IMR-90 (cell line): ENCODE results near the gene NATD1. TPM values are rescaled to one million over a fixed set of nuclear protein-coding genes. Genes with fewer than 3 reads are reported as not detected.

Experiments used
- ATAC-seq: fragments of 200-7000 bp; cut with Tn5 transposase; 2 replicates; pipeline ENCODE4 v1.9.1; 2020; ENCODE audit warnings: low read depth, mild to moderate bottlenecking, moderate library complexity
- BruUV-seq: library from RNA; stranded (reverse); fragments of 400-500 nt; replicated peaks from 2 replicates; lab custom pipeline; 2021; lab: Mats Ljungman, UMichigan
- CTCF ChIA-PET: fragments of 300-600 bp; formaldehyde crosslinking; extraction: SDS; loops from one replicate; lab custom pipeline; 2021; ENCODE audit warnings: antibody characterized with exemption; lab: Yijun Ruan, JAX
- POLR2A ChIA-PET: fragments of 300-600 bp; sonication (Branson Sonifier 250); formaldehyde crosslinking; loops from one replicate; lab custom pipeline; 2022; ENCODE audit warnings: antibody characterized with exemption; ENCODE audit not compliant: unreplicated experiment; lab: Charles Lee
- DNase-seq: peaks from one replicate; pipeline ENCODE4 v3.0.0; 2013
- H2AFZ ChIP-seq: replicated peaks from 2 replicates; pipeline ENCODE3; 2013; ENCODE audit warnings: low read length, mild to moderate bottlenecking; ENCODE audit not compliant: poor library complexity
- H2AK5ac ChIP-seq: 2 replicates; pipeline ENCODE4 v1.6.1; 2013; ENCODE audit warnings: low read depth, low read length, inconsistent platforms
- H2AK9ac ChIP-seq: replicated peaks from 2 replicates; pipeline ENCODE3; 2013; ENCODE audit warnings: mild to moderate bottlenecking, low read depth, low read length, moderate library complexity; ENCODE audit not compliant: poor library complexity
- H2BK120ac ChIP-seq: 2 replicates; pipeline ENCODE4 v1.6.1; 2013; ENCODE audit warnings: low read depth, low read length, inconsistent platforms
- H2BK15ac ChIP-seq: 3 replicates; pipeline ENCODE4 v1.6.1; 2013; ENCODE audit warnings: low read depth, low read length, inconsistent platforms
- H2BK20ac ChIP-seq: 2 replicates; pipeline ENCODE4 v1.6.1; 2013; ENCODE audit warnings: low read depth, mild to moderate bottlenecking, inconsistent platforms, low read length, moderate library complexity
- H2BK5ac ChIP-seq: 2 replicates; pipeline ENCODE4 v1.6.1; 2013; ENCODE audit warnings: mild to moderate bottlenecking, low read depth, low read length, inconsistent platforms; ENCODE audit not compliant: poor library complexity, severe bottlenecking
- H3K14ac ChIP-seq: replicated peaks from 2 replicates; pipeline ENCODE4 v1.6.1; 2013; ENCODE audit warnings: low read depth, low read length, inconsistent platforms
- H3K18ac ChIP-seq: 2 replicates; pipeline ENCODE4 v1.6.1; 2013; ENCODE audit warnings: low read depth, low read length, control low read depth
- H3K23ac ChIP-seq: 2 replicates; pipeline ENCODE4 v1.6.1; 2013; ENCODE audit warnings: low read depth, low read length, inconsistent platforms
- H3K27ac ChIP-seq: 2 replicates; pipeline ENCODE4 v1.5.1; 2013; ENCODE audit warnings: mild to moderate bottlenecking, control low read depth, low read length; ENCODE audit not compliant: insufficient read depth
- H3K27me3 ChIP-seq: 2 replicates; pipeline ENCODE4 v1.6.1; 2013; ENCODE audit warnings: low read length; ENCODE audit not compliant: control insufficient read depth, insufficient read depth
- H3K36me3 ChIP-seq: 2 replicates; pipeline ENCODE4 v1.6.1; 2013; ENCODE audit warnings: low read length, mixed read lengths; ENCODE audit not compliant: control insufficient read depth, insufficient read depth
- H3K4ac ChIP-seq: 2 replicates; pipeline ENCODE4 v1.6.1; 2013; ENCODE audit warnings: low read depth, low read length, inconsistent platforms
- H3K4me1 ChIP-seq: 2 replicates; pipeline ENCODE4 v1.6.1; 2013; ENCODE audit warnings: low read length, mixed read lengths; ENCODE audit not compliant: control insufficient read depth, insufficient read depth
- H3K4me2 ChIP-seq: 2 replicates; pipeline ENCODE4 v1.6.1; 2013; ENCODE audit warnings: low read depth, mild to moderate bottlenecking, control low read depth, low read length, moderate library complexity
- H3K4me3 ChIP-seq: 2 replicates; pipeline ENCODE4 v1.5.1; 2013; ENCODE audit warnings: low read depth, mild to moderate bottlenecking, control low read depth, low read length, moderate library complexity; ENCODE audit not compliant: insufficient read depth
- H3K56ac ChIP-seq: 2 replicates; pipeline ENCODE4 v1.6.1; 2013; ENCODE audit warnings: low read length, inconsistent platforms; ENCODE audit not compliant: insufficient read depth; ENCODE audit errors: extremely low read depth
- H3K79me1 ChIP-seq, 2 experiments: 2 replicates each; pipeline ENCODE4 v1.6.1; 2013; ENCODE audit warnings: low read length in 2 of 2, inconsistent platforms in 1 of 2, low read depth in 1 of 2
- H3K9ac ChIP-seq: 2 replicates; pipeline ENCODE4 v1.6.1; 2013; ENCODE audit warnings: low read depth, low read length, control low read depth
- H3K9me1 ChIP-seq: 2 replicates; pipeline ENCODE4 v1.6.1; 2013; ENCODE audit warnings: low read length, inconsistent platforms; ENCODE audit not compliant: insufficient read depth
- H3K9me3 ChIP-seq: 2 replicates; pipeline ENCODE4 v1.6.1; 2013; ENCODE audit warnings: low read length; ENCODE audit not compliant: control insufficient read depth, insufficient read depth
- H4K20me1 ChIP-seq: 2 replicates; pipeline ENCODE4 v1.6.1; 2013; ENCODE audit warnings: low read length, inconsistent platforms; ENCODE audit not compliant: insufficient read depth
- H4K5ac ChIP-seq: 2 replicates; pipeline ENCODE4 v1.6.1; 2013; ENCODE audit warnings: mild to moderate bottlenecking, low read depth, low read length, control low read depth
- H4K8ac ChIP-seq, 2 experiments: 2 replicates each; pipeline ENCODE4 v1.6.1; 2013; ENCODE audit warnings: low read depth in 2 of 2, low read length in 2 of 2, control low read depth in 1 of 2, inconsistent platforms in 1 of 2
- H4K91ac ChIP-seq: 2 replicates; pipeline ENCODE4 v1.6.1; 2013; ENCODE audit warnings: low read depth, low read length, inconsistent platforms; ENCODE audit not compliant: insufficient read depth
- BHLHE40 ChIP-seq: fragments of 150-350 bp; IDR thresholded peaks from 2 replicates; pipeline ENCODE4 v1.6.1; 2016; ENCODE audit warnings: mild to moderate bottlenecking, low read depth, low read length
- MAZ ChIP-seq: IDR thresholded peaks from 2 replicates; pipeline ENCODE4 v1.6.1; 2012; ENCODE audit warnings: low read depth, mild to moderate bottlenecking, low read length, improper control_type of control experiment, moderate library complexity, borderline replicate concordance
- MXI1 ChIP-seq: IDR thresholded peaks from 2 replicates; pipeline ENCODE4 v1.6.1; 2012; ENCODE audit warnings: low read depth, mild to moderate bottlenecking, low read length, moderate library complexity, borderline replicate concordance
- WGBS, 2 experiments: methylation state at CpG; one replicate each; pipeline versions ENCODE4 v1.1.5 to v1.1.7; 2013; ENCODE audit warnings: missing lambda C conversion rate in 2 of 2; ENCODE audit not compliant: insufficient read length in 1 of 2; ENCODE audit errors: extremely low coverage in 2 of 2; 5-methylcytosine and 5-hydroxymethylcytosine counted together
- dilution Hi-C: fragments of 300-500 bp; cut with HindIII; formaldehyde crosslinking; loops from one replicate; pipeline ENCODE4 v1.14.3; 2018; ENCODE audit warnings: low sequenced_read_pairs; ENCODE audit not compliant: unreplicated experiment
- in situ Hi-C: fragments of 300-500 bp; cut with MboI; formaldehyde crosslinking; loops from 3 replicates; pipeline ENCODE4 v1.14.3; 2019; ENCODE audit warnings: low sequenced_read_pairs, inconsistent platforms, mixed read lengths
- intact Hi-C: fragments of 100-400 bp; cut with micrococcal nuclease; formaldehyde crosslinking; loops from 2 replicates; pipeline ENCODE4 v1.10.0; 2022
- polyA plus RNA-seq, 3 experiments: library from polyadenylated mRNA; depleted of rRNA; stranded (reverse); fragments of >200 nt; gene quantifications; 2 replicates each; pipeline ENCODE4 v1.2.3, GENCODE V29; 2012; ENCODE audit warnings: low replicate concordance in 1 of 3
- total RNA-seq: library from RNA; depleted of rRNA; stranded (reverse); fragments of >200 nt; gene quantifications from 2 replicates; pipeline ENCODE4 v1.2.3, GENCODE V29; 2012

NATD1 gene
- total and polyA plus RNA-seq, 2 of the 4 experiments (the other 2 are of a cell fraction) = 0.90 to 4.3 TPM

GRCh38 chr17:21296097-21297025, 43.2 kb upstream of the NATD1 start:
- H3K23ac ChIP-seq = no peak overlapping the region
- H2BK5ac ChIP-seq = no peak overlapping the region
- H4K20me1 ChIP-seq = peaks cover 97% of the 10 kb centered on the region
- peaks cover 3% of the 10 kb centered on the region; the same call in 1 of the 2 replicates for H3K9me3 ChIP-seq
- no peak overlapping the region for H4K91ac ChIP-seq
- peaks cover 33% of the 10 kb centered on the region for H3K36me3 ChIP-seq
- H3K27ac ChIP-seq = no peak overlapping the region
- WGBS, 2 experiments = 65% methylated on average over 21 of the region's 22 CpGs; no CpG with 5 or more reads in 1 of the 2 experiments
- peaks cover 15 to 43% of the 10 kb centered on the region in 2 experiments for H3K79me1 ChIP-seq
- DNase-seq = peak; percentile 40
- no peak overlapping the region for H2AK9ac ChIP-seq
- H4K5ac ChIP-seq = no peak overlapping the region
- no peak overlapping the region for H2BK15ac ChIP-seq
- no peak overlapping the region for H2AK5ac ChIP-seq
- no peak overlapping the region for H2AFZ ChIP-seq
- no peaks in the 10 kb centered on the region; the same call in 1 of the 2 replicates for H3K9me1 ChIP-seq
- H3K14ac ChIP-seq = no peak overlapping the region
- ChIA-PET POLR2A (no interaction called here), CTCF (interaction anchor here (0.5 kb wide), 1 partner anchor 195 kb away, joined by 3 read pairs; no protein-coding TSS in a partner anchor)
- no peak overlapping the region for H3K4me3 ChIP-seq
- in situ Hi-C loops (no loop called here), intact Hi-C loops (no loop called here), dilution Hi-C loops (no loop called here)
- TF ChIP-seq MXI1 = peak; percentile 57; the same call in 1 of the 2 replicates
- no peak for TF ChIP-seq MAZ
- TF ChIP-seq BHLHE40 = no peak
- no peak overlapping the region for H3K4me2 ChIP-seq
- BruUV-seq = no TSS peak
- no peak overlapping the region for H2BK20ac ChIP-seq
- no peak overlapping the region for H3K18ac ChIP-seq
- no peak overlapping the region for H3K9ac ChIP-seq
- ATAC-seq = peak; percentile 2; the same call in 1 of the 2 replicates
- no peak overlapping the region for H4K8ac ChIP-seq
- H3K4me1 ChIP-seq = peaks cover 13% of the 10 kb centered on the region
- H3K56ac ChIP-seq = no peak overlapping the region
- no peaks in the 10 kb centered on the region for H3K27me3 ChIP-seq
- H2BK120ac ChIP-seq = no peak overlapping the region
- H3K4ac ChIP-seq = no peak overlapping the region
